Dorsolateral prefrontal cortex (tissue), 118 donors: Measurements from ENCODE around the gene MAGEA9B. TPM values are rescaled to one million over a fixed set of nuclear protein-coding genes. Genes with fewer than 3 reads are reported as not detected.

ENCODE experiments used
- total RNA-seq, 120 experiments: library from RNA; stranded (reverse); gene quantifications; one replicate each; pipeline versions ENCODE4 v1.2.3 to v1.2.4, GENCODE V29; 2022

MAGEA9B gene
- total RNA-seq, 120 experiments from 2014 or later: 0.25 to 0.33 TPM; not detected in 118

Other genes with a start within 250 kb of the MAGEA9B start
- 1,000 to 10,000 TPM in 11 of 120 experiments, 100 to 1,000 TPM in 109; 324 to 1,147 (median 848) TPM for gene IDS, start 82.2 kb downstream of the MAGEA9B start, total RNA-seq
- 10 to 100 TPM; 14.4 to 32.7 (median 22.3) TPM for gene EOLA1, start 46.4 kb downstream of the MAGEA9B start, total RNA-seq
- gene HSFX3, start 37.5 kb downstream of the MAGEA9B start, total RNA-seq: under 1 TPM in 1 of 120 experiments, not detected in 119; 0.68 TPM
- gene HSFX2, start 7.9 kb upstream of the MAGEA9B start, total RNA-seq: 1 to 10 TPM in 83 of 120 experiments, under 1 TPM in 13, not detected in 24; 0.42 to 8.9 (median 3.0) TPM
- 10 to 100 TPM; 21.1 to 50.1 (median 33.0) TPM for gene TMEM185A, start 44.3 kb upstream of the MAGEA9B start, total RNA-seq
- not detected for gene MAGEA11, start 124.6 kb upstream of the MAGEA9B start, total RNA-seq
- gene HSFX1, start 186.6 kb upstream of the MAGEA9B start, total RNA-seq: 10 to 100 TPM in 16 of 120 experiments, 1 to 10 TPM in 104; 3.3 to 14.0 (median 7.2) TPM
- not detected for gene MAGEA9, start 194.5 kb upstream of the MAGEA9B start, total RNA-seq